ENCODE measurements around the gene FHOD3.

GRCh38 chr18:36513556-36513955, 216.0 kb downstream of the FHOD3 start:
- TF ChIP-seq, protein P1, sequence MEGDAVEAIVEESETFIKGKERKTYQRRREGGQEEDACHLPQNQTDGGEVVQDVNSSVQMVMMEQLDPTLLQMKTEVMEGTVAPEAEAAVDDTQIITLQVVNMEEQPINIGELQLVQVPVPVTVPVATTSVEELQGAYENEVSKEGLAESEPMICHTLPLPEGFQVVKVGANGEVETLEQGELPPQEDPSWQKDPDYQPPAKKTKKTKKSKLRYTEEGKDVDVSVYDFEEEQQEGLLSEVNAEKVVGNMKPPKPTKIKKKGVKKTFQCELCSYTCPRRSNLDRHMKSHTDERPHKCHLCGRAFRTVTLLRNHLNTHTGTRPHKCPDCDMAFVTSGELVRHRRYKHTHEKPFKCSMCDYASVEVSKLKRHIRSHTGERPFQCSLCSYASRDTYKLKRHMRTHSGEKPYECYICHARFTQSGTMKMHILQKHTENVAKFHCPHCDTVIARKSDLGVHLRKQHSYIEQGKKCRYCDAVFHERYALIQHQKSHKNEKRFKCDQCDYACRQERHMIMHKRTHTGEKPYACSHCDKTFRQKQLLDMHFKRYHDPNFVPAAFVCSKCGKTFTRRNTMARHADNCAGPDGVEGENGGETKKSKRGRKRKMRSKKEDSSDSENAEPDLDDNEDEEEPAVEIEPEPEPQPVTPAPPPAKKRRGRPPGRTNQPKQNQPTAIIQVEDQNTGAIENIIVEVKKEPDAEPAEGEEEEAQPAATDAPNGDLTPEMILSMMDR (conservative IDR thresholded peaks at IDR 0.05; ENCODE audit: low read length) = no peak
- TF ChIP-seq EZH2phosphoT487 (IDR thresholded peaks at IDR 0.05; ENCODE audit: borderline replicate concordance) = no peak
